ENCODE data around the gene BARHL1.

DNA sequence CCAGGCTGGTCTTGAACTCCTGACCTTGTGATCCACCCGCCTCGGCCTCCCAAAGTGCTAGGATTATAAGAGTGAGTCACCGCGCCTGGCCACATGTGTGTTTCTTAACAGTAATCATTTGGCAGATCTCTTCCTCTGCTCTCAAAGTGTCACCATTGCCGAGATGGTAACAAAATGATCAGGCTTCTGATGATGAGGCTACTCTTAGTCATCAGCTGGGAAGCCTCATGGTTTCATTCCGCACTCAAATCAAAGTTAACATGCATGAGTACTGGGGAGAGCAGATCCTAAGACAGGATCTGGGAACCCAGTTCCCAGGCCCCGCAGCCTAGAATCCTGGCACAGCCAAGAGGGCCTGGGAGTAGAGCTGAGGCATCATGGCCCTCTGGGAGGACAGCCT is 27.4 kb downstream of the BARHL1 start:
- TF ChIP-seq, protein P1, sequence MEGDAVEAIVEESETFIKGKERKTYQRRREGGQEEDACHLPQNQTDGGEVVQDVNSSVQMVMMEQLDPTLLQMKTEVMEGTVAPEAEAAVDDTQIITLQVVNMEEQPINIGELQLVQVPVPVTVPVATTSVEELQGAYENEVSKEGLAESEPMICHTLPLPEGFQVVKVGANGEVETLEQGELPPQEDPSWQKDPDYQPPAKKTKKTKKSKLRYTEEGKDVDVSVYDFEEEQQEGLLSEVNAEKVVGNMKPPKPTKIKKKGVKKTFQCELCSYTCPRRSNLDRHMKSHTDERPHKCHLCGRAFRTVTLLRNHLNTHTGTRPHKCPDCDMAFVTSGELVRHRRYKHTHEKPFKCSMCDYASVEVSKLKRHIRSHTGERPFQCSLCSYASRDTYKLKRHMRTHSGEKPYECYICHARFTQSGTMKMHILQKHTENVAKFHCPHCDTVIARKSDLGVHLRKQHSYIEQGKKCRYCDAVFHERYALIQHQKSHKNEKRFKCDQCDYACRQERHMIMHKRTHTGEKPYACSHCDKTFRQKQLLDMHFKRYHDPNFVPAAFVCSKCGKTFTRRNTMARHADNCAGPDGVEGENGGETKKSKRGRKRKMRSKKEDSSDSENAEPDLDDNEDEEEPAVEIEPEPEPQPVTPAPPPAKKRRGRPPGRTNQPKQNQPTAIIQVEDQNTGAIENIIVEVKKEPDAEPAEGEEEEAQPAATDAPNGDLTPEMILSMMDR (IDR thresholded peaks at IDR 0.05; ENCODE audit: low read length): no peak
- TF ChIP-seq EZH2 (IDR thresholded peaks at IDR 0.05; ENCODE audit: borderline replicate concordance, low read length): no peak
